DOHH2 (cell line): ENCODE data around the gene UBQLN4.
"Not testable (repeated sequence)": the region's sequence is repeated elsewhere in the genome, so short reads cannot be mapped to it uniquely, and the experiment has no call there.

Experiments
- H3F3A ChIP-seq: fragments of 200-600 bp; sonication (generic), shearing (Covaris generic); 2 replicates; pipeline ENCODE4 v1.6.0; 2016; ENCODE audit warnings: antibody characterized with exemption, mild to moderate bottlenecking; ENCODE audit not compliant: control insufficient read depth, insufficient read depth
- H3K27ac ChIP-seq: fragments of 200-600 bp; sonication (generic); 2 replicates; pipeline ENCODE4 v1.5.1; 2014; ENCODE audit warnings: low read depth, mild to moderate bottlenecking, low read length, moderate library complexity
- H3K27me3 ChIP-seq: fragments of 200-600 bp; sonication (generic); 2 replicates; pipeline ENCODE4 v1.6.1; 2014; ENCODE audit warnings: mild to moderate bottlenecking, low read length, mixed read lengths; ENCODE audit not compliant: control insufficient read depth
- H3K36me3 ChIP-seq: fragments of 200-600 bp; sonication (generic); 2 replicates; pipeline ENCODE4 v1.6.1; 2014; ENCODE audit warnings: mild to moderate bottlenecking, low read length, moderate library complexity, mixed read lengths; ENCODE audit not compliant: control insufficient read depth
- H3K4me1 ChIP-seq: fragments of 200-600 bp; sonication (generic); 2 replicates; pipeline ENCODE4 v1.6.1; 2014; ENCODE audit warnings: mild to moderate bottlenecking, low read length, mixed read lengths; ENCODE audit not compliant: control insufficient read depth
- H3K4me2 ChIP-seq: fragments of 200-600 bp; sonication (generic); 2 replicates; pipeline ENCODE4 v1.6.0; 2014; ENCODE audit warnings: mild to moderate bottlenecking, low read length, moderate library complexity
- H3K4me3 ChIP-seq: fragments of 200-600 bp; sonication (generic); 2 replicates; pipeline ENCODE4 v1.5.1; 2014; ENCODE audit warnings: mild to moderate bottlenecking, low read length, mixed read lengths
- H3K79me2 ChIP-seq: fragments of 200-600 bp; sonication (generic); 2 replicates; pipeline ENCODE4 v1.6.1; 2014; ENCODE audit warnings: mild to moderate bottlenecking, low read length, mixed read lengths; ENCODE audit not compliant: control insufficient read depth
- H3K9me2 ChIP-seq: fragments of 200-600 bp; sonication (generic); replicated peaks from 2 replicates; pipeline ENCODE4 v1.6.1; 2014; ENCODE audit warnings: mild to moderate bottlenecking, low read length, mixed read lengths; ENCODE audit not compliant: control insufficient read depth
- H3K9me3 ChIP-seq: fragments of 200-600 bp; sonication (generic); 2 replicates; pipeline ENCODE4 v1.6.1; 2014; ENCODE audit warnings: antibody characterized with exemption, low read length, mixed read lengths; ENCODE audit not compliant: control insufficient read depth, insufficient read depth
- H4K20me1 ChIP-seq: fragments of 200-600 bp; sonication (generic); 2 replicates; pipeline ENCODE4 v1.6.0; 2014; ENCODE audit warnings: low read depth, mild to moderate bottlenecking, antibody characterized with exemption, low read length, moderate library complexity; ENCODE audit not compliant: control insufficient read depth, insufficient read depth
- CTCF ChIP-seq: fragments of 200-600 bp; sonication (generic); IDR thresholded peaks from one replicate; pipeline ENCODE4 v1.5.1; 2014; ENCODE audit warnings: antibody characterized with exemption, mild to moderate bottlenecking, low read depth, low read length; ENCODE audit not compliant: poor library complexity, severe bottlenecking
- EZH2phosphoT487 ChIP-seq: fragments of 200-600 bp; sonication (generic); IDR thresholded peaks from 2 replicates; pipeline ENCODE4 v1.6.1; 2017; ENCODE audit warnings: borderline replicate concordance, mild to moderate bottlenecking, antibody characterized with exemption, low read length, moderate library complexity, mixed read lengths

Gene UBQLN4

GRCh38 chr1:156072251-156072650 lies 18.7 kb upstream of the UBQLN4 start:
- no peaks in the 10 kb centered on the region for H3K9me3 ChIP-seq
- H3K4me1 ChIP-seq = peaks cover 22% of the 10 kb centered on the region
- peaks cover 6% of the 10 kb centered on the region; the same call in 1 of the 2 replicates for H3K36me3 ChIP-seq
- TF ChIP-seq CTCF = no peak
- no peaks in the 10 kb centered on the region; the same call in 1 of the 2 replicates for H3F3A ChIP-seq
- peaks cover 18% of the 10 kb centered on the region for H3K79me2 ChIP-seq
- no peak overlapping the region for H3K4me2 ChIP-seq
- H3K27me3 ChIP-seq = peaks cover 4% of the 10 kb centered on the region
- H3K27ac ChIP-seq = no peak overlapping the region
- no peaks in the 10 kb centered on the region for H3K9me2 ChIP-seq
- no peaks in the 10 kb centered on the region for H4K20me1 ChIP-seq
- H3K4me3 ChIP-seq = no peak overlapping the region

GRCh38 chr1:156071332-156071816 lies 17.8 kb upstream of the UBQLN4 start:
- not testable (repeated sequence) for H3K27me3 ChIP-seq, H3F3A ChIP-seq, H3K4me3 ChIP-seq, H3K4me2 ChIP-seq, H3K27ac ChIP-seq, H3K36me3 ChIP-seq, H3K9me2 ChIP-seq, H4K20me1 ChIP-seq, H3K9me3 ChIP-seq
- peaks cover 16% of the 10 kb centered on the region for H3K4me1 ChIP-seq
- H3K79me2 ChIP-seq = peaks cover 16% of the 10 kb centered on the region

- no peak overlapping the region for H3K4me2 ChIP-seq
- no peak for TF ChIP-seq CTCF
- no peak for TF ChIP-seq EZH2phosphoT487
- no peak overlapping the region for H3K27ac ChIP-seq
Measured at GRCh38 chr1:156070548-156070947, 16.9 kb upstream of the UBQLN4 start.

GRCh38 chr1:156069490-156070455 lies 16.2 kb upstream of the UBQLN4 start:
- peaks cover 4% of the 10 kb centered on the region for H3K27me3 ChIP-seq
- 0 out of 2 replicates have a peak, but pooled peaks cover 2% of the 10 kb centered on the region for H3F3A ChIP-seq
- peaks cover 6% of the 10 kb centered on the region for H3K4me1 ChIP-seq
- H3K79me2 ChIP-seq = no peaks in the 10 kb centered on the region; the same call in 1 of the 2 replicates
- H3K4me2 ChIP-seq = no peak overlapping the region
- H3K9me3 ChIP-seq = no peaks in the 10 kb centered on the region
- no peak overlapping the region for H3K27ac ChIP-seq
- no peaks in the 10 kb centered on the region for H3K36me3 ChIP-seq
- no peaks in the 10 kb centered on the region for H3K9me2 ChIP-seq
- TF ChIP-seq CTCF (no peak), EZH2phosphoT487 (no peak)
- no peak overlapping the region for H3K4me3 ChIP-seq
- no peaks in the 10 kb centered on the region for H4K20me1 ChIP-seq

More at GRCh38 chr1:156070548-156070947, 16.9 kb upstream of the UBQLN4 start:
- Histone ChIP-seq H4K20me1 (no peaks in the 10 kb centered on the region), H3K9me3 (no peaks in the 10 kb centered on the region), H3K27me3 (peaks cover 4% of the 10 kb centered on the region), H3K4me3 (no peak overlapping the region), H3K36me3 (no peaks in the 10 kb centered on the region), H3F3A (no peaks in the 10 kb centered on the region), H3K79me2 (peaks cover 8% of the 10 kb centered on the region), H3K4me1 (peaks cover 13% of the 10 kb centered on the region), H3K9me2 (no peaks in the 10 kb centered on the region)
